Pulmonary artery endothelial cell (primary cell): Measurements from ENCODE around the gene MIF4GD. TPM values are rescaled to one million over a fixed set of nuclear protein-coding genes. Genes with fewer than 3 reads are reported as not detected.

Experiments
- DNase-seq: peaks from one replicate; pipeline ENCODE4 v3.0.0-alpha.2; 2011; ENCODE audit warnings: low read depth, low spot score
- total RNA-seq: library from RNA; depleted of rRNA; stranded (reverse); fragments of >200 nt; gene quantifications from 2 replicates; pipeline ENCODE4 v1.2.3, GENCODE V29; 2014

The MIF4GD gene
- total RNA-seq, 1 donor from 2014 or later = 14.5 TPM

GRCh38 chr17:75237100-75238014, 33.7 kb downstream of the MIF4GD start:
- no peak for DNase-seq

- DNase-seq = no peak
These were observed 38.2 kb downstream of the MIF4GD start for GRCh38 chr17:75232786-75233185.

- DNase-seq = no peak
These were observed 39.1 kb downstream of the MIF4GD start for GRCh38 chr17:75231741-75232464.

GRCh38 chr17:75231071-75231470, 40.0 kb downstream of the MIF4GD start:
- no peak for DNase-seq

GRCh38 chr17:75228847-75229246, 42.2 kb downstream of the MIF4GD start:
- DNase-seq = no peak

GRCh38 chr17:75228305-75228704, 42.7 kb downstream of the MIF4GD start:
- DNase-seq = no peak

- DNase-seq = no peak
These were observed 43.3 kb downstream of the MIF4GD start for GRCh38 chr17:75227729-75228128.

GRCh38 chr17:75225016-75225415, 46.0 kb downstream of the MIF4GD start:
- no peak for DNase-seq

- DNase-seq = no peak
These were observed 51.2 kb downstream of the MIF4GD start for GRCh38 chr17:75219815-75220214.

- DNase-seq = no peak
These were observed 52.9 kb downstream of the MIF4GD start for GRCh38 chr17:75218131-75218530.

Other genes starting within 250 kb of the MIF4GD start
- 173 and 218 TPM in 2 replicates for gene ATP5PD, start 224.3 kb downstream of the MIF4GD start, total RNA-seq
- gene KCTD2, start 224.0 kb downstream of the MIF4GD start, total RNA-seq = 14.4 and 17.5 TPM in 2 replicates
- gene SLC16A5, start 183.3 kb downstream of the MIF4GD start, total RNA-seq = 5.0 and 7.1 TPM in 2 replicates
- 2.4 and 4.1 TPM in 2 replicates for gene ARMC7, start 161.3 kb downstream of the MIF4GD start, total RNA-seq
- 9.5 TPM in 2 replicates for gene NT5C, start 139.5 kb downstream of the MIF4GD start, total RNA-seq
- 207 and 256 TPM in 2 replicates for gene JPT1, start 116.7 kb downstream of the MIF4GD start, total RNA-seq
- 140 and 143 TPM in 2 replicates for gene SUMO2, start 88.3 kb downstream of the MIF4GD start, total RNA-seq
- 53.2 and 61.7 TPM in 2 replicates for gene NUP85, start 65.6 kb downstream of the MIF4GD start, total RNA-seq
- 10.9 and 16.0 TPM in 2 replicates for gene GGA3, start 9.6 kb downstream of the MIF4GD start, total RNA-seq
- gene MRPS7, start 9.4 kb downstream of the MIF4GD start, total RNA-seq = 73.6 and 75.8 TPM in 2 replicates
- 13.1 and 21.4 TPM in 2 replicates for gene SLC25A19, start 18.2 kb upstream of the MIF4GD start, total RNA-seq
- gene GRB2, start 134.4 kb upstream of the MIF4GD start, total RNA-seq = 108 and 136 TPM in 2 replicates
- gene TMEM94, start 185.4 kb upstream of the MIF4GD start, total RNA-seq = 16.8 and 20.5 TPM in 2 replicates
- 6.6 and 9.2 TPM in 2 replicates for gene CASKIN2, start 244.3 kb upstream of the MIF4GD start, total RNA-seq
- 14.1 and 21.2 TPM in 2 replicates for gene TSEN54, start 245.3 kb upstream of the MIF4GD start, total RNA-seq